G401 (cell line): ENCODE results near the gene PTPRG. TPM values are rescaled to one million over a fixed set of nuclear protein-coding genes. Genes with fewer than 3 reads are reported as not detected.

Experiments
- DNase-seq: peaks from one replicate; pipeline ENCODE4 v3.0.0-alpha.2; 2015; ENCODE audit warnings: low spot score
- in situ Hi-C: cut with HindIII; loops from 2 replicates; pipeline ENCODE4 v1.10.0; 2016; ENCODE audit warnings: low sequenced_read_pairs, mixed read lengths
- total RNA-seq: library from RNA; depleted of rRNA; stranded (reverse); fragments of >200 nt; shearing (Covaris generic); gene quantifications from 2 replicates; pipeline ENCODE4 v1.2.3, GENCODE V29; 2014

The PTPRG gene
- total RNA-seq, 1 experiment from 2014 or later, result 1.4 TPM

DNA sequence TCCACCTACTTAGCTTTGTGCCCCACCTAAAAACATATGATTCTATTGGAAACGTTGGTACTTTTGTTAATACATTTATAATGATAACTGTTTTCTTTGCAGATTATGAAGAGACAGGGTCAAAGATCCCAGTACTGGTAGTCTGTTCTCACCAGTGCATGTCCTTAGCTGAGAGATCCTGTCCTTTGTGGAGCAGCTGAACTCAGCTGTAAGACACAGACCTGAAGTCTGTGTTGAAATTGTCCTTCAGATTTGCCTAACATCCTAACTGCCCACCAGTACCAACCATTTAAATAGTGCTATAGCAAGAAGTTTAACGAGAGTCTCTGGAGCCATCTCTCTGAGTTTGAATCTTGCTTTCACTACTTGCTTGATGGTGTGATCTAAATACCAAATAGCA lies 413.3 kb downstream of the PTPRG start:
- in situ Hi-C loops, result no loop called here
- no peak for DNase-seq

DNA sequence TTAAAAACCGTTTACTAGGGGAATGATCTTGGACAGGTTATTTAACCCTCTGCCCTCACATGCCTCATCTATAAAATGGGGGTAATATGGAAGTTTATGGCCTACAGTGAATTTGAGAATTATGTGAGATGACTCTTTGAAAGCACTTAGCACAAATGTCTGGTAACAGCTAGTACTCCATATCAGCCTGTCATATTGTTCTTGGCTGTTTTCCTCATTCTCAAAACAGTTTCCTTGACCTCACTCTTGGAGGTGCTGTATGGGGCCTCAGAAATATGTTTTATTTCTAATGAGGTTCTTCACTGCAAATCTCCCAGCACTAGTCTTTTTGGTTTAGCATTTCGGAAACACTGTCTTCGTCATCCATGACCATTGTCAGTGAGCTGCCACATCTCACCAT lies 413.8 kb downstream of the PTPRG start:
- DNase-seq, result no peak
- in situ Hi-C loops, result no loop called here

DNA sequence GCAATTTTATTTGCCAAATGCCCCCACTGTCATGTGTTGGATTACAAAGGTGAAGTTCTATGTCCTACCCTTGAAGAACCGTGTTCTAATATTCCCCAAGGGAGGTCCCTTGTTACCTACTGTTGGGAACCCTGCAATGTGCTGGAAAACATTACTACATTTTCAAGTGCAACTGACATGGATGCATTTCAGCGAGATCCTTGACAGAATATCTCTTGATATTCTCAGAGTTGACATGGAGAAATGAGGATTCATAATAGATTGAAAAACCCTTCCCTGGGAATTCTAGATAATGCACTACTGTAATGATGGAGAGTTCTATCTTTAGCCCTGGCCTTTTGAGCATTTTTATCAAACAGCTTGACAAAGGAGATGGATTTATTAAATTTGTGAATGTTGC lies 414.6 kb downstream of the PTPRG start:
- DNase-seq, result no peak

DNA sequence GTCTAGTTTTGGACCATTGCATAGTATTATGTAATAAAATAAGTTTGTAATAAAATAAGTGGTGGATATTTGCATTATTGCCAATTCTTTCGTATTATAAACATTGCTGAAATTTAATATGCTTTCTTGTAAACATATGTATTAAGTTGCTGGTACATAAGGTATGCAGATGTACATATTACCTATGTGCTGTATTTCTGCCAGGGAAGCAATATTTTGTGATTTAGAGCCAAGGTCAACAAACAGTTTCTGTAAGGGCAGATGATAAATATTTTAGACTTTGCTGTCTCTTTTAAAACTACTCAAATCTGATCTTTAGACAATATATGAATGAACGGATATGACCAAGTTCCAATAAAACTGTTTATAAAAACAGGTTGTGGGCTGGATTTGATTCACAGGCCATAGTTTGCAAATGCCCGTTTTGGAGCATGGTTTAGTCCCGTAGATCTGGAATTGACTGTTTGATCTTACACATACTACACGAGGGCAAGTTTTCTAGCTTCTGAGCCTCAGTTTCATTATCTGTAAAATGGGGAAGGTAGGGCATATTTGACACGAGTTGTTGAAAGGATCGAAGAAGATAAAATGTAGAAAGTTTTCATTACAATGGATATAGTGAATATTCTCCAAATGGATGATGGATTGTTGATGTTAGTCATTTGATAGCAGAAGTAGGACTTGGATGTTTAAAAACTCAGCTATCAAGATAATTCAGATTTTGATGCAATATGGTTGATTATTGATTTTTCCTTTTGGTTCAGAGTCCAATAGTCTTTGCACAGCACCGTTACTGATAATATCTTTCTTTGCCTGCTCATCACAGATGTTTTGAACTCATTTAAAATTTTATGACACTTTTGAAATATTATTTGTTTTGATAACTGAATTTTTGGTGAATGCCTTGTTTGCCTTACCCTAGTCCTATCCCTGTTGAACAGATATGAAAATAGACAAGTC lies 417.4 kb downstream of the PTPRG start:
- in situ Hi-C loops, result no loop called here
- DNase-seq, result no peak

More for the DNA sequence above, 414.6 kb downstream of the PTPRG start:
- in situ Hi-C loops, result no loop called here

DNA sequence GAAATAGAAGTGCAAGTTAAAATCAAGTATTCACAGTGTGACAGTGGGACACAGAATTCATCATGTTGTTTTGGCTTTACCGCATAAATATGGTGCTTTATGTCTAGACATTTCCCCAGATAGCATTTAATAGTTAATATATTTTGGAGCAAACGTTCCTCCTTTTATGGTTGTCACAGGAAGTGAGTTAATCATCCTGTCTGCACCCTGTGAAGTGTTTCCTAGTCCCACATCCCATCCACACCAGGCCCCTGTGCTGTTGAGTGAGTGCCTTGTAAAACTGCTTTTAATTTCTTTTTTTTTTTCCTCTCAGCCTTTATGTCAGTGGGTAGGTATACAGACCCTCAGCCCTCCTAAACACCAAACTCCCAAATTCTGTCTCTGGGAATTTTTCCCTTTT lies 418.3 kb downstream of the PTPRG start:
- no peak for DNase-seq
- in situ Hi-C loops, result no loop called here

DNA sequence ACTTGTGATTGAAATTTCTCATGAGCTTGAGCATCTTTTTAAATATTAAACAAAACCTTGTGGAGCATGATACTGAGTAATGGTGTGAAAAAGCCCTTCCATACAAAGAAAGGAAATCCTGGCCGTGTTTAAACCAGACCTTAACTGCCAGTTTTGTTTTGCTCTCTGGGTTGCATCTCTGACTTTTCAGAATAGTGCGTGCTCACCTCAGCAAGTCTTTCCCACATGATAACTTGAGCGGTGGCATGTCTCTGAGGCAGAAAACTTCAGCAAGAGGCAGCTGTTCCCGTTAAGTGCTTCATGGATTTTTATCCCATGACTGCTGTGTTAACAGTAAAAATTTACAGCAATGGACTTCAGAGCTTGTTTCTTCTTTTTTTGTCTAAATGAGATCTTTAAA lies 418.7 kb downstream of the PTPRG start:
- in situ Hi-C loops, result no loop called here

DNA sequence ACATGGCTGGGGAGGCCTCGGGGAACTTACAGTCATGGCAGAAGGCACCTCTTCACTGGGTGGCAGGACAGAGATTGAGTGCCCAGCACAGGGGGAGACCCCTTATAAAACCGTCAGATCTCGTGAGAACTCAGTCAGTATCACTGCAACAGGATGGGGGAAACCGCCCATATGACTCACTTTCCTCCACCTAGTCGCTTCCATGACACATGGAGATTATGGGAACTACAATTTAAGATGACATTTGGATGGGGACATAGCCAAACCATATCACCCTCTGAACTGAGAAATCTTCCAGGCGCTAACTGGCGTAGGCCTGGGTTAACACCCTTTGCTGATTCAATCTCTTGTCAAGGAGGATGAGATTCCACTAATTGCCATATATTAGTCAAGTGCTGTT lies 419.7 kb downstream of the PTPRG start:
- no peak for DNase-seq
- in situ Hi-C loops, result no loop called here

More for the DNA sequence above, 418.7 kb downstream of the PTPRG start:
- no peak for DNase-seq

DNA sequence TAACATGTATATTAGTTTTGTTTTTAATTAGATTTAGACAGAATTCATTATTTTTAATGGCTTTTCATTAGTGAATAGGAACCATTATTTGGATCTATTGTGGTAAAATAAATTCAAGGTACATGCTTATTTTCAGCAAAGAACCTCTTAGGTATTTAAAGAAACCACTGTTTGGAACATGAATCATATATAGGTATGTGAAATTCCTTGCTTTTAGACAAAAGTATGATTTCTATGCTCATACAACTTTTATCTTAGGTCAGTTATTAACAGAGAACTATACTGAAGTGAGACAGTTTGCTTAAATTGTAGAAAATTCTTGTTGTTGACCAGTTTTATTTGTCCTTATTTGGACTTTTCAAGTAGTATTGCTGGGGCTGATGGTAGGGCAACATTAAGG lies 422.1 kb downstream of the PTPRG start:
- no peak for DNase-seq
- in situ Hi-C loops, result no loop called here

DNA sequence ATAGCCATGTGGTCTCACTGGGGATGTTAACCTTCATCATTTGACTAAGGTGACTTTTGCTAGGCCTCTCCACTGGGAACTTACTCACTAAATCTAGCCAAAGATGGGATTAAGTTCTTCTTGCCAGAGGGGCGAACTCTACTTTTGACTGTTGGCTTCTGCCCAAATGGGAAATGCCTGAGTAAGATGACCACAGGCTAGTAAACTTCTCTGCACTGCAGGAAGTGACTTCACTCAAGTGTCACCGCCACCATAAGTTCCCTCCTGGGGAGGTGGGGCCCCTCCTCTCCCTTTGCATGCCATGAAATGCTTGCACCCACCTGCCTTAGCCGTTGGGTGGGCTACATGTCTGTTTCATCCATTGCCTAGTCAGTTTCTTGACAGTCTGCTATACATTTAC lies 423.6 kb downstream of the PTPRG start:
- in situ Hi-C loops, result no loop called here
- DNase-seq, result no peak

DNA sequence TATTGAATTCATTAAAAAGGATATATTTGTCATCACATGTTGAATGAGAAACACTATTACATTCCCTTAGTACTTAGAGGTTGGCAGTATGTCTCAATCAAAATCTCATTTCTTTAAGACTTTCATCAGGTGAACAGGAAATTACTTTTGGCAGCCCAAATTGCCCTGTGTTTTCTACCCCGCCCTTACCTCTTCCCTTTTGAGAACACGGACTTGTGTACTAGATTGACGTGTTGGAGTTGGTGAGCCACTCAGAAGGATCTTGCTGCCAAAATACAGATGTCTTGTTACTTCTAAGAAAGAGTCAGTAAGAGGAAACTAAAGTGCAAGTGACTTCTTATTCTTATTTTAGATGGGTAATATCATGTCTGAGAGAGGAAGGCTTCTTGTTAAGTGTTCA lies 425.1 kb downstream of the PTPRG start:
- in situ Hi-C loops, result no loop called here
- no peak for DNase-seq

DNA sequence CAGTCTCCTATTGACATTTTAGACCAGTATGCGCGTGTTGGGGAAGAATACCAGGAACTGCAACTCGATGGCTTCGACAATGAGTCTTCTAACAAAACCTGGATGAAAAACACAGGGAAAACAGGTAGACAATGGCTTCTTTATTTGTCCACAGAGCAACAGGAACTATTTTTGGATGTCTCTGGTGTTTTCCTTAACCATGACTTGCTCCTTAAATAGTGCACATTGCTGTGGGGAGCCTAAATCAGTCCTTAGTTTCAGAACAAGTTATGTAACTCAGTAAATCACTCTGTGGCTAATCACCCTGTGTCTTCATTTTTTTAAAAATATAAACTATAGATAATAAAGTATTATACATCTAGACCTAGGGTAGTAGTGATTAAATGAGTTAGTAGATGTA lies 428.3 kb downstream of the PTPRG start:
- no peak for DNase-seq
- in situ Hi-C loops, result no loop called here

DNA sequence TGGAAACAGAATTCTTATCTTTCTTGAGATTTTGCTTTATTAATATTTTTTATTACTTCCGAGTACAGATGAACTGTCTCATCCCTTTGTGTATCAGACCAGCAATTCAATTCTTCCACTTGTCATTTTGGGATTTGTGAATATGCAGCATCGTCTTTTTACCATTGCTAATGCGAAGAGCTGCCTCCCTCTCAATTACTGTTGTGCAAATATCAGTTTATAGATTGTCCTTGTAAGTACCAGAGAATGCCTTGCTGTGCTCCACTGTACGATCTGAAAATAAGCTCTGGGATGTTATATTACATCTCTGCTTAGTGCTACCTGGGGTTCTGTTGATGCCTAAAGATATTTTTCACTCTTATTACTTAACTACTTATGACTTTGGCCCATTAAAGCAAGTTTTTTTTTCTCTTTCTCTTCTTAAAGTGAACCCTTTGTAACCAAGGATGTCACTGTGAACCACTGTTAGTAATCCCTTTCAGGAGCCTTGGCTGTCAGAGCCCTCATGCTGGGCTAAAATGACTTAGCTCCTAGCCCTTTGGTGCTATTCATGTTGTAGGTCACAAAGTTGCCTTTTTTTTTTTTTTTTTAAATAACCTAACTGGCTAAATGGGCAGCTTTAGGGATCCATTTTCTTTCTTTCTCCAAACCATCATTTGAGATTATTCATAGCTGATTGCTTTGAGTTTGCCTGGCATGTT lies 429.1 kb downstream of the PTPRG start:
- in situ Hi-C loops, result no loop called here
- no peak for DNase-seq

DNA sequence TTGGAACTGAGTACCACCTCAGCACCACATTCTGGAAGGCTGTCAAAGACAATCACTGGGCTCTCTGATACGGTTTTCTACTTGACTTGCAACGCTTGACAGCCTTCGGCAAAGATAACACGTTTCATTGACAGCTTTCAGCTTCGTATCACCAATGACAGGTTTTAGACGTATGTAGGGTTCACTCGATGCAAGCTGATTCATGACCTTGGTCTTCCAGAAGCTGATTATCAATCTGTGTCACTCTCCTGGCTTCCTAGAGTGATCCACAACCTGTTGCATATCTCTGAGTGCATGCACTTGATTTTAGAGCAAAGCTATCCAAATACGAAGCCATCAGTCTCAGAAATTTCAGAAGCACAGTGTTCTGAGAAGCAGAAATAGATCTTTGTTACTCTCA lies 430.3 kb downstream of the PTPRG start:
- in situ Hi-C loops, result no loop called here
- no peak for DNase-seq

DNA sequence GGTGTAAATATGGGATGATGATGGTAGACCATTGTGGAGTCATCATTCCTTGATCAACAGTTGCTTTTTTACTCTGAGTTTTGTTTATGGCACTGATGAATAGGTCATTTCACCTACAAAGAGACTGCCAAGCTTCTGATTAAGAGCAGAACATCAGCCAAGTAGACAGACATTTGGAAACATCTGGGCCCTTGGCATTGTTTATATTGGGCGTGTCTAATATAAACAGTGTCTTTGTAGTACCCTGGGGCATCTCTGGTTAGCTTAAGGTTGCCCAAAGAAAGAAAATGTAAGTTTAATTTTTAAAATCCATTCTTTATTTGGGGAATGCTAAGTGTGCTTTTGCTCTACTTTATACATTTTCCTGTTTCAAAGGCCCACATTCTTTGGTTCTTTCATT lies 435.0 kb downstream of the PTPRG start:
- no peak for DNase-seq
- in situ Hi-C loops, result no loop called here

DNA sequence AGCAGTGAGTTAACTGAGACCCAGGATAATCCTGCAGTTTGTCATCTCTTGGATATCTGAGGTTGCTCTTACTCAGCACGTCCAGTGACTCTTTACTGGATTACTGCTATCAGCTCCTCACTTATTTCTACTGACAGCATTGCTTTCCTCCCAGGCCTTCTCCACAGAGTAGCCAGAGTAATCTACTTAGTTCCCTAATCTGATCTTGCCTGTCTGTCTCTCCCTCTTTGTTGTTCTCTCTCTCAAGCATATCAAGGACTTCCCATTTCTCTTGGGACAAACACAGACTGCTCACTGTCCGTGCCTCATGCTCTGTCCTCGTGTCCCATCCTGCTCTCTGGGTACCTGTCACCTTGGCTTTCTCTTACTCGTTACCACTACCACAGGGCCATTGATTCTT lies 435.7 kb downstream of the PTPRG start:
- in situ Hi-C loops, result no loop called here
- no peak for DNase-seq

DNA sequence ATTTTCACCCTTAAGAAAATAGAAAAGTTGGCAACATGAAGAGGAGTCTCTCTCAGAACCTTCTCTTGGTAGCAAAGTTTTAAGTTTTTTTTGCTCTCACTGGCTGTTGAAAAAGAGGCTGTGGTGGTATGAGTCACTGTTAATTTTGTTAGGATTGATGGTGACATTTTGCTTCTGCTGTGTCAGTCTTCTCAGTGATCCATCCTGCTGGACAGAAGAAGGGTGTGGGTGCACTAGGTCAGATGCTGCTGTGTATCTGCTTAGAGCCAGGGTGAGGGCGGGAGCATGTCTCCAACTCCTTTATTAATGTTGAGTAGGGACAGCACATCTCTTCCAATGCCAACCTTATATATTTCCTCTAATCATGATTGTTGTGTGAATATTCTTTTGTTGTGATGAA lies 442.5 kb downstream of the PTPRG start:
- DNase-seq, result no peak
- in situ Hi-C loops, result no loop called here

DNA sequence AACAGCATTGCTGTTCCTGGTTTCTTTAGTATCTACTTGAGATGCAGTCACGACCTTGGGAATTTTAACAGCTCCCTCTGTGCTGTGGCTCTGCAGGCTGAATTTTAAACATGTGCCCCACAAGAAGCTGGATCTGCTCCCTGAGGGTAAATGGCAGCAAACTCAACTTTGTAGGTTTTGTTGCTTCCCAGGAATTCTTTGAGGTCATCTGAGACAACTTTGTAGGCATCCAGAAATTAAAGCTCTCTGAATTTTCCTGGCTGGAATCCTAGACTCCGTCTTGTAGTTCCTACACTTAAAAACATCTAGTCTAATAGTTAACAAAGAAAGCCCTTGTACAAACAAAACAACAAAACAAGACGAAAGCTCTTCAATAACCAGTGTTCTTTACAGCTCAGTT lies 445.7 kb downstream of the PTPRG start:
- DNase-seq, result no peak
- in situ Hi-C loops, result no loop called here

DNA sequence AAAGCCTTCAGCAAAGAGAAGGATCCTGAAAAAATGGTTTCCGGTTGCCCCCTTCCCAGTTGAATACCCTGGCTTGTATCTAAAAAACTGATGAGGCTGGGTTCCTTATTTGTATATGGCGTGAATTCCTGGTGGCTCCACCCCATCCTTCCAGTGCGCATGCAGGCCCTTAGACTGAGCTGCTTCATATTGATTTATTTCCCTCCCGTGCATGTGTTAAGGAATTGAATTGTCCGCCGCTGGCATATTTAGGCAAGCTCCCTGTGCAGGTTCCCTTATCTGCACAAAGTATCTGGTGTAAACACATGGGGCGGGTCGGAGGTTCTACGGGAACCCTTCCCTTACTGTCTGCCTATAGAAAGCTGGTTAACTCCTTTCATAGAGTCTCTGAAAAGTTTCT lies 449.6 kb downstream of the PTPRG start:
- no peak for DNase-seq
- in situ Hi-C loops, result no loop called here

DNA sequence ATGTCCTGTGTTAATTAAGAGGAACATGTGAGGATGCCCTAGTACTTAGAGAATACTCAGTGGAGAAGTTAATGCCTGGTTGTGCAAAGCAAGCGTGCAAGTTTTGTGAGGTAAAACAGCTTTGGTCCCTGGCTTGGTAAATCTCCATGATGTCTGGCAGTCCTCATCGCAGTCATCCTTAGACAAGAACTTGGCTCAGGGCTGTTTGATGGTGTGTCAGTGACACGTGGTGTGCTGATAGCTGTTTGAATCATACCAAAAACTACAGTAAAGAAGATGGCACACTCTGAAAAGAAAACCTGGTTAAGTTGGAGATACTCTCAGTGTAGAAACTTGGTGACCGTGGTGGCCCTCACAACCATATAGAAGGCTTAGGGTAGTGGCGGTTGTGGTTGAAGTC lies 450.3 kb downstream of the PTPRG start:
- in situ Hi-C loops, result no loop called here
- no peak for DNase-seq

DNA sequence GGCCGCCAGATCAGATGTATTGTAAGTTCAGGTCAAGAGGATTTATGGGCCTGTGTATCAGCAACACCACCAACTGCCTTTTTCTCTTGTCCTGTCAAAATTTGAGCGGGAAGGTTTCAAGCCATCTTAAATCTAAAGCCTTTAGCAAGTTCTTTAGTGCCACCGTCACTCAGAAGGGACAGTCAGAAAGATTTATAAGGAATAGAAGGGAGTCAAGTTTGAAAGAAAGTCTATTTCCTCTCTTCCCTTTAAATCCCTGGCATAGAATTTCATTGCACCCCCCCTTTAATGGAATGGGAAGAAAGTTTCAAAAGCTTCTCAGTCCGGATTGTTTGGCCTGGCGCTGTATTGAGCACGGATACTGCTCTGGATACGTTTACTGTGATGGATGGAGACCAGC lies 452.6 kb downstream of the PTPRG start:
- DNase-seq, result no peak
- in situ Hi-C loops, result no loop called here

DNA sequence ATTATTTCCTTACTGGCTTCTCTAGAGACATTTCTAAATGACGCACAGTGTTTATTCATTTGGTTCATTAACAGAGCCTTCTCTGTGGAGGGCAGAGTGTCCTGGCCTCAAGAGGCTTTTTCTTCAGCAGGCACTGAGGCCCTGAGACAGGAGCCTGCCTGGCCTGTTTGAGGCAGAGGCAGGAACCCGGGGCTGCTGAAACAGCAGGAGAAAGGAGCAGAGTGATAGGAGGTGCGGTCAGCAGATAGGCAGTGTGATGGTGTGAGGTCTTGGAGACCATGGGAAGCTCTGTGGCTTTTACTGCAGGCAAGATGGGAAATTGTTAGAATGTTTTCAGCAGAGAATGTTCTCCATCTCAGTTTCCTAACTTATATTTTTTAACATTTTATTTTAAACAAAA lies 453.7 kb downstream of the PTPRG start:
- in situ Hi-C loops, result no loop called here
- DNase-seq, result no peak
